SKM-1 treated with dmso at 0.1 percent for 144 hours (cell line): ENCODE results near the gene PCDH18.
"Not testable (repeated sequence)": the region's sequence is repeated elsewhere in the genome, so short reads cannot be mapped to it uniquely, and the experiment has no call there.

ENCODE experiments used
- DNase-seq: peaks from one replicate; lab custom pipeline; 2025; ENCODE audit not compliant: unreplicated experiment; lab: John Stamatoyannopoulos, UW

Gene PCDH18

GRCh38 chr4:137531986-137532868 is at the start of gene PCDH18:
Gene PCDH18 (minus strand): TSS chr4:137532494. CDS start chr4:137532088, 406 bp downstream.
- no peak for DNase-seq

- no peak for DNase-seq
Measured at GRCh38 chr4:137576446-137576845, 44.2 kb upstream of the PCDH18 start.

- no peak for DNase-seq
Measured at GRCh38 chr4:137572647-137573046, 40.4 kb upstream of the PCDH18 start.

GRCh38 chr4:137572163-137572562 is 39.9 kb upstream of the PCDH18 start:
- no peak for DNase-seq

GRCh38 chr4:137559801-137560200 is 27.5 kb upstream of the PCDH18 start:
- DNase-seq, result no peak

GRCh38 chr4:137558951-137559350 is 26.7 kb upstream of the PCDH18 start:
- DNase-seq, result no peak

- no peak for DNase-seq
Measured at GRCh38 chr4:137545461-137545861, 13.2 kb upstream of the PCDH18 start.

GRCh38 chr4:137543648-137544047 is 11.4 kb upstream of the PCDH18 start:
- no peak for DNase-seq

GRCh38 chr4:137543198-137543597 is 10.9 kb upstream of the PCDH18 start:
- no peak for DNase-seq

- no peak for DNase-seq
Measured at GRCh38 chr4:137541876-137542646, 9.8 kb upstream of the PCDH18 start.

- DNase-seq, result no peak
Measured at GRCh38 chr4:137541181-137541580, 8.9 kb upstream of the PCDH18 start.

GRCh38 chr4:137540356-137540755 is 8.1 kb upstream of the PCDH18 start:
- no peak for DNase-seq

GRCh38 chr4:137538526-137538925 is 6.2 kb upstream of the PCDH18 start:
- no peak for DNase-seq

- DNase-seq, result not testable (repeated sequence)
Measured at GRCh38 chr4:137537807-137538206, 5.5 kb upstream of the PCDH18 start.

- no peak for DNase-seq
Measured at GRCh38 chr4:137536789-137537561, 4.7 kb upstream of the PCDH18 start.

GRCh38 chr4:137535718-137536117 is 3.4 kb upstream of the PCDH18 start:
- no peak for DNase-seq

GRCh38 chr4:137534516-137534915 is 2.2 kb upstream of the PCDH18 start:
- no peak for DNase-seq

- no peak for DNase-seq
Measured at GRCh38 chr4:137533855-137534254, 1.6 kb upstream of the PCDH18 start.

- no peak for DNase-seq
Measured at GRCh38 chr4:137532869-137533236, 559 bp upstream of the PCDH18 start.

GRCh38 chr4:137531168-137531985 is 917 bp downstream of the PCDH18 start:
- no peak for DNase-seq

GRCh38 chr4:137530176-137530575 is 2.1 kb downstream of the PCDH18 start:
- DNase-seq, result no peak
